ENCODE results near the gene PCCA. TPM values are rescaled to one million over a fixed set of nuclear protein-coding genes. Genes with fewer than 3 reads are reported as not detected.

The PCCA gene
- total and polyA plus RNA-seq, 2 experiments from 2014 or later: 29.8 to 59.2 TPM

- Histone ChIP-seq H3K4me1 (ENCODE audit: low read depth) (no peaks in the 10 kb centered on the region), H3K9me3 (ENCODE audit: low read depth) (no peaks in the 10 kb centered on the region), H3K36me3 (no peaks in the 10 kb centered on the region), H3K27me3 (no peaks in the 10 kb centered on the region), H3K4me3 (no peak overlapping the region), H3K27ac (no peak overlapping the region)
- DNase-seq (ENCODE audit: low read depth in 1 of 2, low spot score in 1 of 2): no peak
- TF ChIP-seq, protein P1, sequence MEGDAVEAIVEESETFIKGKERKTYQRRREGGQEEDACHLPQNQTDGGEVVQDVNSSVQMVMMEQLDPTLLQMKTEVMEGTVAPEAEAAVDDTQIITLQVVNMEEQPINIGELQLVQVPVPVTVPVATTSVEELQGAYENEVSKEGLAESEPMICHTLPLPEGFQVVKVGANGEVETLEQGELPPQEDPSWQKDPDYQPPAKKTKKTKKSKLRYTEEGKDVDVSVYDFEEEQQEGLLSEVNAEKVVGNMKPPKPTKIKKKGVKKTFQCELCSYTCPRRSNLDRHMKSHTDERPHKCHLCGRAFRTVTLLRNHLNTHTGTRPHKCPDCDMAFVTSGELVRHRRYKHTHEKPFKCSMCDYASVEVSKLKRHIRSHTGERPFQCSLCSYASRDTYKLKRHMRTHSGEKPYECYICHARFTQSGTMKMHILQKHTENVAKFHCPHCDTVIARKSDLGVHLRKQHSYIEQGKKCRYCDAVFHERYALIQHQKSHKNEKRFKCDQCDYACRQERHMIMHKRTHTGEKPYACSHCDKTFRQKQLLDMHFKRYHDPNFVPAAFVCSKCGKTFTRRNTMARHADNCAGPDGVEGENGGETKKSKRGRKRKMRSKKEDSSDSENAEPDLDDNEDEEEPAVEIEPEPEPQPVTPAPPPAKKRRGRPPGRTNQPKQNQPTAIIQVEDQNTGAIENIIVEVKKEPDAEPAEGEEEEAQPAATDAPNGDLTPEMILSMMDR (IDR thresholded peaks at IDR 0.05; ENCODE audit: low read depth, low read length): no peak
These were observed 165.1 kb downstream of the PCCA start for GRCh38 chr13:100254002-100254401.

DNA sequence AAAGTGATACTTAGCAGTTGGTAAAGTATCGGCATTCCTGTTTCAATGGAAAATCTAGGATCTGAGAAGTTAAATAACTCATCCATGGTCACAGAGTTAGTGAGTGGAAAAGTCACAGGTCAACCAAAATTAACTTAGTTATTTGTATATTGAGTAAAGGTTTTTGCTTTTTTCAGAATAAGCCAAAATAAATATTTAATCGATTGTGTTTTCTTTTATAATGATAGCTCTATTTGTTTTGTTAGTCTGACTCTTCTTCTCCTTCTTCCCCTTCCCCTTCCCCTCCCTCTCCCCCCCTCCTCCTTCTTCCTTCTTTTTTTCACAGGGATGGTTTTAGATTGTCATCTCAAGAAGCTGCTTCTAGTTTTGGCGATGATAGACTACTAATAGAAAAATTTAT, 173.5 kb downstream of the PCCA start:
- Histone ChIP-seq H3K27ac (no peak overlapping the region), H3K36me3 (no peaks in the 10 kb centered on the region), H3K4me1 (ENCODE audit: low read depth) (no peaks in the 10 kb centered on the region), H3K27me3 (no peaks in the 10 kb centered on the region), H3K9me3 (ENCODE audit: low read depth) (no peaks in the 10 kb centered on the region), H3K4me3 (no peak overlapping the region)
- no peak for DNase-seq (ENCODE audit: low read depth in 1 of 2, low spot score in 1 of 2)
- TF ChIP-seq, protein P1 (IDR thresholded peaks at IDR 0.05; ENCODE audit: low read depth, low read length): no peak

- Histone ChIP-seq H3K36me3 (no peaks in the 10 kb centered on the region), H3K9me3 (ENCODE audit: low read depth) (no peaks in the 10 kb centered on the region), H3K4me3 (no peak overlapping the region), H3K4me1 (ENCODE audit: low read depth) (no peaks in the 10 kb centered on the region), H3K27me3 (no peaks in the 10 kb centered on the region), H3K27ac (no peak overlapping the region)
- TF ChIP-seq, protein P1 (IDR thresholded peaks at IDR 0.05; ENCODE audit: low read depth, low read length): no peak
- no peak for DNase-seq (ENCODE audit: low read depth in 1 of 2, low spot score in 1 of 2)
These were observed 177.1 kb downstream of the PCCA start for GRCh38 chr13:100266026-100266425.

- Histone ChIP-seq H3K9me3 (ENCODE audit: low read depth) (no peaks in the 10 kb centered on the region), H3K27me3 (no peaks in the 10 kb centered on the region), H3K36me3 (no peaks in the 10 kb centered on the region), H3K4me1 (ENCODE audit: low read depth) (no peaks in the 10 kb centered on the region), H3K4me3 (no peak overlapping the region), H3K27ac (no peak overlapping the region)
- DNase-seq (ENCODE audit: low read depth in 1 of 2, low spot score in 1 of 2): peak in 1 of 2 donors; percentile 92
- TF ChIP-seq, protein P1 (IDR thresholded peaks at IDR 0.05; ENCODE audit: low read depth, low read length): no peak
These were observed 180.9 kb downstream of the PCCA start for GRCh38 chr13:100269837-100270236.

DNA sequence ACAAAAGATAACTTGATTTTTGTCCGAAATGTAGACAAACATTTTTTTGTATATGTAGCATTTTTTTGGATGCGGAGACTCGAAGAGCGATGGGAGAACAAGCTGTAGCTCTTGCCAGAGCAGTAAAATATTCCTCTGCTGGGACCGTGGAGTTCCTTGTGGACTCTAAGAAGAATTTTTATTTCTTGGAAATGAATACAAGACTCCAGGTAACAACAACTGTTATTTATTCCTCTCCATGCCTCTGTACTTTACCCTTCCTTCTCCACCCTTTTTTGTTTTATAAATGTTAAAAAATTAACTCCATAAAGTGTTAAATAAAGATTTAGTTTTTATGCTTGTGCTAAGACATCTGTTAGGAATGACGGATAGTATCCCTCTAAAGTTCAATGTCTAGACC, 184.2 kb downstream of the PCCA start:
- no peak for DNase-seq (ENCODE audit: low read depth in 1 of 2, low spot score in 1 of 2)
- TF ChIP-seq, protein P1 (IDR thresholded peaks at IDR 0.05; ENCODE audit: low read depth, low read length): no peak
- no peaks in the 10 kb centered on the region for H3K4me1 ChIP-seq (ENCODE audit: low read depth)
- no peaks in the 10 kb centered on the region for H3K9me3 ChIP-seq (ENCODE audit: low read depth)
- no peak overlapping the region for H3K27ac ChIP-seq
- no peaks in the 10 kb centered on the region for H3K36me3 ChIP-seq
- H3K4me3 ChIP-seq: no peak overlapping the region
- no peaks in the 10 kb centered on the region for H3K27me3 ChIP-seq

- Histone ChIP-seq H3K9me3 (ENCODE audit: low read depth) (no peaks in the 10 kb centered on the region), H3K4me1 (ENCODE audit: low read depth) (no peaks in the 10 kb centered on the region), H3K27me3 (no peaks in the 10 kb centered on the region), H3K27ac (no peak overlapping the region), H3K36me3 (no peaks in the 10 kb centered on the region), H3K4me3 (no peak overlapping the region)
- DNase-seq (ENCODE audit: low read depth in 1 of 2, low spot score in 1 of 2): no peak
- TF ChIP-seq, protein P1 (IDR thresholded peaks at IDR 0.05; ENCODE audit: low read depth, low read length): no peak
These were observed 184.7 kb downstream of the PCCA start for GRCh38 chr13:100273552-100273951.

Data from cardiac muscle cell (in vitro differentiated cells and primary cell).